Neutrophil (primary cell): ENCODE measurements around the gene FGF3.

Experiments
- H3K27ac ChIP-seq: fragments of 200-600 bp; sonication (generic); 2 replicates; pipeline ENCODE4 v1.5.1; 2016; ENCODE audit warnings: mild to moderate bottlenecking, moderate library complexity
- H3K27me3 ChIP-seq: fragments of 200-600 bp; sonication (generic); 2 replicates; pipeline ENCODE4 v1.6.0; 2016; ENCODE audit warnings: mild to moderate bottlenecking
- H3K36me3 ChIP-seq: fragments of 200-600 bp; sonication (generic); 2 replicates; pipeline ENCODE4 v1.5.1; 2017
- H3K4me1 ChIP-seq, 2 experiments: fragments of 200-600 bp in 1 of 2; sonication (generic) in 1 of 2; 1 replicate in 1 of 2; 2 replicates in 1 of 2; pipeline versions ENCODE4 v1.5.1 to v1.6.1; 2013 to 2016; ENCODE audit warnings: low read depth in 1 of 2, low read length in 1 of 2, mild to moderate bottlenecking in 1 of 2, moderate library complexity in 1 of 2; ENCODE audit not compliant: control insufficient read depth in 1 of 2, insufficient read depth in 1 of 2
- H3K4me3 ChIP-seq, 2 experiments: fragments of 200-600 bp in 1 of 2; sonication (generic) in 1 of 2; 1 replicate in 1 of 2; 2 replicates in 1 of 2; pipeline ENCODE4 v1.5.1; 2013 to 2016; ENCODE audit warnings: low read depth in 1 of 2, low read length in 1 of 2, mild to moderate bottlenecking in 1 of 2, moderate library complexity in 1 of 2
- H3K9me3 ChIP-seq: fragments of 200-600 bp; sonication (generic); 2 replicates; pipeline ENCODE4 v1.5.1; 2016
- TF ChIP-seq, protein P1 (sequence below): fragments of 200-600 bp; sonication (generic); IDR thresholded peaks from 2 replicates; pipeline ENCODE4 v1.5.1; 2016; ENCODE audit warnings: antibody characterized with exemption

Gene FGF3

DNA sequence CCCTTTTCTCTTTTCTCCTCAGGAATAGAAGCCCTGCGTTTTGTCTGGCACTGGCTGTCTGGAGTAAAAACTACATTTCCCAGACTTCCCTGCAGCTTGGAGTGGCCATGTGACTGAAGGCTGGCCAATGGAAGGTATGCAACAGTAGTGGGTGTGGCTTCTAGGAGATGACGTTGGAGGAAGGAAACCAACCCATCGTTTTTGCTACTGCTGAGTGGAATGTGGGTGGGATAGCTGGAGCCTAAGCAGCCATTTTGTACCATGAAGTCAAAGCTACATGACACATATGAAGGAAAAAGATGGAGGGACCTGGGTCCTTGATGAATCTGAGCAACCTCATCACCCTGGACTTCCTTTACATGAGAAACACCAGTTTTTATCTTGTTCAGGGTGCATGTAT, 19.6 kb downstream of the FGF3 start:
- TF ChIP-seq, protein P1, sequence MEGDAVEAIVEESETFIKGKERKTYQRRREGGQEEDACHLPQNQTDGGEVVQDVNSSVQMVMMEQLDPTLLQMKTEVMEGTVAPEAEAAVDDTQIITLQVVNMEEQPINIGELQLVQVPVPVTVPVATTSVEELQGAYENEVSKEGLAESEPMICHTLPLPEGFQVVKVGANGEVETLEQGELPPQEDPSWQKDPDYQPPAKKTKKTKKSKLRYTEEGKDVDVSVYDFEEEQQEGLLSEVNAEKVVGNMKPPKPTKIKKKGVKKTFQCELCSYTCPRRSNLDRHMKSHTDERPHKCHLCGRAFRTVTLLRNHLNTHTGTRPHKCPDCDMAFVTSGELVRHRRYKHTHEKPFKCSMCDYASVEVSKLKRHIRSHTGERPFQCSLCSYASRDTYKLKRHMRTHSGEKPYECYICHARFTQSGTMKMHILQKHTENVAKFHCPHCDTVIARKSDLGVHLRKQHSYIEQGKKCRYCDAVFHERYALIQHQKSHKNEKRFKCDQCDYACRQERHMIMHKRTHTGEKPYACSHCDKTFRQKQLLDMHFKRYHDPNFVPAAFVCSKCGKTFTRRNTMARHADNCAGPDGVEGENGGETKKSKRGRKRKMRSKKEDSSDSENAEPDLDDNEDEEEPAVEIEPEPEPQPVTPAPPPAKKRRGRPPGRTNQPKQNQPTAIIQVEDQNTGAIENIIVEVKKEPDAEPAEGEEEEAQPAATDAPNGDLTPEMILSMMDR, result no peak
- Histone ChIP-seq H3K9me3 (no peaks in the 10 kb centered on the region), H3K27ac (no peak overlapping the region), H3K27me3 (no peaks in the 10 kb centered on the region), H3K4me3 (no peak overlapping the region), H3K4me1 (no peaks in the 10 kb centered on the region), H3K36me3 (no peaks in the 10 kb centered on the region)

DNA sequence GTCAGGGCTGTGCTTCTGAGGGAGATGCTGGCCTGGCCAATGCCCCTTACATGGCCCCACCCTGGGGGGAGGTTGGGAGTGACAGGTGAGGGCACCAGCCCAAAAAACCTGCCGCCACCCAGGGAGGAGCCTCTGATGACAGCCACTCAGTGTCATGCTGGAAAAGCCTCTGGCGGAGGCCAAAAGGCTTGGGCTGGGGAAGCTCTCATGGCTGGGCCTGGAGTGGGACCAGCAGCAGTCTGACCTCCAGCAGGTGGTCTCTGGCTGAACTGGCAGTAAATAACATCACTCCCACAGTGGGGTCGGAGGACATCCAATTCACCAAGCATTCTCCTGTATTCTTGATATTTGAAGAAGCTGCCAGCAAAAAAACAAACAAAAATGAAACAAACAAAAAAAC, 20.1 kb downstream of the FGF3 start:
- Histone ChIP-seq H3K4me3 (no peak overlapping the region), H3K27ac (no peak overlapping the region), H3K9me3 (no peaks in the 10 kb centered on the region), H3K4me1 (no peaks in the 10 kb centered on the region), H3K27me3 (no peaks in the 10 kb centered on the region), H3K36me3 (no peaks in the 10 kb centered on the region)
- TF ChIP-seq, protein P1, result no peak

DNA sequence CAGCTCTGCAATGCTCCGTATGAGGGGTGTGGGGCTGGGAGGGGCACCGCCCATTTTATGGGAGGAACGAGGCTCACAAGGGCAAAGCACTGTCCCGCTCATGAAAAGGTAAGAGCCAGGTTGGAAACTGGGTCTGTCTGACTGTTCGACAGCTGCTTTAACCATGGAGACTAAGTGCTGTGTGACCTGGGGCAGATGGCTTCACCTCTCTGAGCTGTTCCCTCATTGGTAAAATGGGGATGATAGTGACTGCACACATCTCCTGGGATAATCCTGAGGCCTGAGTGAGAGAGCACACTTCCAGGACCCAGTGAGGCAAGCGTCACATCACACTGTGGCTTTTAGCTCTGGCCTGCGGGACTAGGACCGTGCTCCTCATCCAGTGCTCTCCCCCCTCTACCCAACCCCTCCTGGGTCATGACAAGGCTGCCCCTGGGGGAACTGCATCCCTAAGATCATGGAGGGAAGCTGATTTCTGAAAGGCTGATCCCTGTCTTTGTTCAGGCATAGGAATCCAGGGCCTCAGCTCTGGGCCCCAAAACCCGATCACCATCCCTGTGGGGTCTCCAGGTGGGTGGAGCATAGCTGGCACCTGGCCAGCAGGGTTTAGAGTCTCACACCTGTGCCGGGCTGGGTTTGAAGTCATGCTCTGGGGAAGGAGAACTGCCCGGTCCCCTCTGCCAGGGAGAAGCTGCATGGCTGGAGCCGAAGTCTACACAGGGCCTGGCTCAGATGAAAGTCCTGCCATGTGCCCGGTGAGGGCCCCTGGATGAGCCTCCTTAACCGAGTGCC, 21.3 kb downstream of the FGF3 start:
- H3K4me1 ChIP-seq, result no peaks in the 10 kb centered on the region
- H3K9me3 ChIP-seq, result no peaks in the 10 kb centered on the region
- H3K27me3 ChIP-seq, result no peaks in the 10 kb centered on the region
- TF ChIP-seq, protein P1, result no peak
- no peak overlapping the region for H3K4me3 ChIP-seq
- H3K27ac ChIP-seq, result no peak overlapping the region
- H3K36me3 ChIP-seq, result no peaks in the 10 kb centered on the region

DNA sequence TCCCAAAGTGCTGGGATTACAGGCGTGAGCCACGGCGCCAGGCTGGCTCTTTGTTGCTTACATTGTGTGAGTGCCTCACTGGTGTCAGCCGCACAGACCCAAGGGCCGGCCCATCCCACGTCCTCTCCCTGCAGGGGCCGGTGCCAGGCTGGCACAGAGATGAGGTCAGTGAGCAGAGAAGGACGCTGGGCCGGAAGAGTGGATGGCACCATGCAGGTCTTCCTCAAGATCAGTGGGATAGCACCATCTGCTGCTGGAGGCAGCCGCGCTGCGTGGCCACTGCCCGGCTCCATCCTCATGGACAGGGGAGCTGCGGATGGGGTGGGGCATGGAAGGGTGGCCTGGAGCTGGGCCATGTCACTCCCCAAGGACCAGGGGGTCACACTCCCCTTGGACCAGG, 22.1 kb downstream of the FGF3 start:
- Histone ChIP-seq H3K4me1 (no peaks in the 10 kb centered on the region), H3K27me3 (no peaks in the 10 kb centered on the region), H3K36me3 (no peaks in the 10 kb centered on the region), H3K4me3 (no peak overlapping the region), H3K27ac (no peak overlapping the region), H3K9me3 (no peaks in the 10 kb centered on the region)
- TF ChIP-seq, protein P1, result no peak

DNA sequence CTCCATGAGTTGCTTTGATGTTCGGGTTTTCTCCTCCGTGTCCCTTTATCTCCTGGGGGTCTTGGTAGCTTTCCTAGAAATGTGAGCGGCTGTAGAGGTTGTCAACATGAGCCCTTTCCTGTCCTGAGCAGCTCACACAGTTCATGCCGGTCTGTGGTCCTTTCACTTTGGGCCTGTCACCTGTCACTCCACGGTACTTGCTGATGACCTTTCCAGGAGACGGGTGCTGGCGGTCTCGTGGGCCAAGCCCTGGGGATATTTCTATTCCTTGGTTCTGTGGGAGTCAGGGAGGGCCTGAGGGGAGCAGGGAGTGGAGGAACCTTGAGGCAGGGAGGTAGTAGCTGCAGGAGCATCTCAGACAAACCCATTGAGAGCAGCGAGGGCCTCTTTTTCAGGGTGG, 23.2 kb downstream of the FGF3 start:
- Histone ChIP-seq H3K27me3 (no peaks in the 10 kb centered on the region), H3K4me1 (no peaks in the 10 kb centered on the region), H3K9me3 (no peaks in the 10 kb centered on the region), H3K4me3 (no peak overlapping the region), H3K27ac (no peak overlapping the region), H3K36me3 (no peaks in the 10 kb centered on the region)
- TF ChIP-seq, protein P1, result no peak
